KOPT-K1 (cell line): Measurements from ENCODE around the gene ERC1.

ENCODE experiments used
- H3K27ac ChIP-seq: fragments of 200-600 bp; sonication (generic); 2 replicates; pipeline ENCODE4 v1.5.1; 2016; ENCODE audit warnings: antibody characterized with exemption, mild to moderate bottlenecking, low read depth, low read length; ENCODE audit not compliant: poor library complexity, severe bottlenecking
- H3K36me3 ChIP-seq: fragments of 200-600 bp; sonication (generic); 2 replicates; pipeline ENCODE4 v1.5.1; 2017; ENCODE audit warnings: antibody characterized with exemption, mild to moderate bottlenecking, low read length, moderate library complexity; ENCODE audit not compliant: insufficient read depth
- H3K9me3 ChIP-seq: fragments of 200-600 bp; sonication (generic); 2 replicates; pipeline ENCODE4 v1.5.1; 2017; ENCODE audit warnings: antibody characterized with exemption, low read length, mild to moderate bottlenecking; ENCODE audit not compliant: insufficient read depth, poor library complexity, severe bottlenecking

Gene ERC1

GRCh38 chr12:1518591-1519516 lies 527.8 kb downstream of the ERC1 start:
- Histone ChIP-seq H3K27ac (no peak overlapping the region), H3K9me3 (peaks cover 18% of the 10 kb centered on the region), H3K36me3 (no peaks in the 10 kb centered on the region)

- Histone ChIP-seq H3K36me3 (no peaks in the 10 kb centered on the region), H3K27ac (no peak overlapping the region), H3K9me3 (peaks cover 14% of the 10 kb centered on the region)
Observed at GRCh38 chr12:1519642-1520041, 528.6 kb downstream of the ERC1 start.

DNA sequence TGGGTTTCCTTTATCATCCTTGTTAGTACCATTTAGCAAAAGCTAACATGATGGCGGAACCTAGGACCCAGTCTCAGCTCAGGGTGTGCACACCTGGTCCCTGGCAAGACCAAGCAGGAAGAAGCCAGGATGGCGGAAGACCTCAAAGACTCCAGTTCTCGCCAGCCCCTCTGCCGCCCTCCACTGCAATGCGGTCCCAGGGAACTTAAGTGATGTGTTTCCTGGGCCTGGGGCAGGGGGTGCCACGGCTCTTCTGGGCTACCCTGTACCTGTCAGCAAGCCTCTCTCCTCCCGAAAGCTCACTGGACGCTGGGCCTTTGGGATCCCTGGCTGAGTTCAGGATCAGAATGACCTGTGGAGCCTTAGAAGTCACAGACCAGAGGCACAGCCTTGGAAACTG lies 532.0 kb downstream of the ERC1 start:
- H3K27ac ChIP-seq = no peak overlapping the region
- H3K36me3 ChIP-seq = no peaks in the 10 kb centered on the region
- no peaks in the 10 kb centered on the region for H3K9me3 ChIP-seq

GRCh38 chr12:1523558-1524050 lies 532.6 kb downstream of the ERC1 start:
- Histone ChIP-seq H3K9me3 (no peaks in the 10 kb centered on the region), H3K27ac (no peak overlapping the region), H3K36me3 (no peaks in the 10 kb centered on the region)

DNA sequence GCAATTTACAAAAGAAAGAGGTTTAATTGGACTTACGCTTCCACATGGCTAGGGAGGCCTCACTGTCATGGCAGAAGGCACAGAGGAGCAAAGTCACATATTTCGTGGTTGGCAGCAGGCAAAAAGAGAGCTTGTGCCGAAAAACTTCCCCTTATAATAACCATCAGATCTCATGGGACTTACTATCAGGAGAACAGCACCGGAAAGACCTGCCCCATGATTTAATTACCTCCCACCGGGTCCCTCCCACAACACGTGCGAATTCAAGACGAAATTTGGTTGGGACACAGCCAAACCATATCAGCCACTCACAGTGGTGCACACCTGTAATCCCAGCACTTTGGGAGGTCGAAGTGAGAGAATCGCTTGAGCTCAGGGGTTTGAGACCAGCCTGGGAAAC lies 534.8 kb downstream of the ERC1 start:
- H3K27ac ChIP-seq = no peak overlapping the region
- H3K36me3 ChIP-seq = no peaks in the 10 kb centered on the region
- no peaks in the 10 kb centered on the region for H3K9me3 ChIP-seq

- no peaks in the 10 kb centered on the region for H3K36me3 ChIP-seq
- H3K27ac ChIP-seq = no peak overlapping the region
- no peaks in the 10 kb centered on the region for H3K9me3 ChIP-seq
Observed at GRCh38 chr12:1527789-1528188, 536.8 kb downstream of the ERC1 start.

GRCh38 chr12:1528791-1529190 lies 537.8 kb downstream of the ERC1 start:
- H3K36me3 ChIP-seq = no peaks in the 10 kb centered on the region
- no peak overlapping the region for H3K27ac ChIP-seq
- H3K9me3 ChIP-seq = no peaks in the 10 kb centered on the region

DNA sequence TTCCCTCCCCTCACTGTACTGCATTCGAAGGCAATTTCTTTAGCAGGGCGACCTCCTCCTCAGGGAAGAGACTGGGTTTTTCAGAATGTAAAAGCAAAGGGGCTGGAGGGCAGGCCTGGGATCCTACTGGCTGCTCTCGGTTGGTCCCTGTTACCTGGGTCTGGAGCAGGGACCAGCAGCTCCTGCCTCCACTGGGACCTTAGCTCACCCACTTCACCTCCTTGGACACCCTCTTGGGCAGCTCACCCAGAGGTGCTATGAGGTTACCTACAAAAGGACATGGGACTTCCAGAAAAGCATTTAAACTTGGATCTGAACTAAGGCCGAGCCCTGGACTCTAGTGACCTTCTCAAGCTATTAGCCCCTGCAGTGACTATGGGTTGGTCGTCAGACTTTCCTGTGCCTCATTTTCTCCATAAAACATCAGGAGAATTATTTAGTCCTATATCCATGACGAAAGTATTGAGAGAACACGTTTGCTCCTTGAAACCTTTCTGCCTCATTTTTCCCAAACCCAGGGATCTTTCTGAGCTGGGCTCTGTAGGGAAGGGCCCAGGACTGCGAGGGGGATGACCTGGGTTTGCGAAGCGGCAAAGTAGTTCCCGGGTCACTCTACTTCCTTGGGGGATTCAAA lies 538.3 kb downstream of the ERC1 start:
- H3K36me3 ChIP-seq = no peaks in the 10 kb centered on the region
- no peaks in the 10 kb centered on the region for H3K9me3 ChIP-seq
- H3K27ac ChIP-seq = no peak overlapping the region

- H3K36me3 ChIP-seq = no peaks in the 10 kb centered on the region
- H3K27ac ChIP-seq = no peak overlapping the region
- no peaks in the 10 kb centered on the region for H3K9me3 ChIP-seq
Observed at GRCh38 chr12:1529862-1530591, 539.0 kb downstream of the ERC1 start.

DNA sequence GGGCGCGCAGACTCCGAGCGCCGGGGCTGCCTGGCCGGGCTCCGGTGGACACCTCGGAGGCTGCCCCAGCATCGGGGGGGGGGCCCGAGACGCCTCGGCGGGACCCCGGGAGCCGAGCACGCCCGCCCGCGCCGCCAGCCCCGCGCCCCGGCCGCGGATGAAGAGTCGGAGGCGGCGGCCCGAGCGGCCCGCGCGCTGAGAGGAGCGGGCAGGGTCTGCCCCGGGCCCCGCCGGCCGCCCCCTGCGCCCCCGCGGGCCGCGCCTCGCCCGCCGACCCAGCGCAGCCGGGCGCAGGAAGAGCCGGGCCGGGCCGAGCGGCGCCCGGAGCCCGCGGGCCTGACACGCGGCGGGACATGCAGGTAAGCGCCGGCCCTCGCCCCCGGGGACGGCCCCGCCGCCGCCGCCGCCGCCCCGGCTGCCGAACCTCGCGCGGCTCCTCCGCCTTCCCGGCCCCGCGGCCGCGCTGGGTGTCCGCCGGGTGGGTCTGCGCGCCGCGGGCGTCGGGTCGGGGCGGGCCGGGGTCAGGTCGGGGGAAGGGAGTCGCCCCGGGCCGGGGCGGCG lies 539.6 kb downstream of the ERC1 start:
- Histone ChIP-seq H3K9me3 (no peaks in the 10 kb centered on the region), H3K36me3 (no peaks in the 10 kb centered on the region), H3K27ac (no peak overlapping the region)

DNA sequence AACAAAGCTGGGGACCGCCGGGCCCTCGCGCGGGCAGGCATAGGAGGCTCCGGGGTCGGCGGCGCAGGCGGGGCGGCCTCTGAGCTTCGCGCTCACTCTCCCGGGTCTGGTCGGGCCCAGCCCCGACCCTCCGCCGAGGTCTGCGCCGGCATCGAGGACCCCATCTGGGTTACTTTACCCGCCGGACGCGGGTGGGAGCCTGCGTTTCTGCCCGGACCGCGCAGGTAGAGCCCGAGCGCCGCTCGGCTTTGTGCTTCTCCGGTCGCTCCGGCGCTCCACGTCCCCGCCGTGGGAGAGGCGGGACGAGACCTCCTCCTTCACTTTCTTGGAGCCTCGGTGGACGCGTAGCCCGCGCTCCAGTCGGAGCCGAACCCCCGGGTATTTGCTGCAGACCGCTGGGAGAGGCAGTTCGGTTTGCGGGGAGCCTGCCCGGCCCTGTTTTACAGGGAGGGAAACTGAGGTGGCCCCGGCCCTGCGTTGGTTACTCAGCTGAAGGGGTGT lies 540.2 kb downstream of the ERC1 start:
- Histone ChIP-seq H3K9me3 (no peaks in the 10 kb centered on the region), H3K36me3 (no peaks in the 10 kb centered on the region), H3K27ac (no peak overlapping the region)

DNA sequence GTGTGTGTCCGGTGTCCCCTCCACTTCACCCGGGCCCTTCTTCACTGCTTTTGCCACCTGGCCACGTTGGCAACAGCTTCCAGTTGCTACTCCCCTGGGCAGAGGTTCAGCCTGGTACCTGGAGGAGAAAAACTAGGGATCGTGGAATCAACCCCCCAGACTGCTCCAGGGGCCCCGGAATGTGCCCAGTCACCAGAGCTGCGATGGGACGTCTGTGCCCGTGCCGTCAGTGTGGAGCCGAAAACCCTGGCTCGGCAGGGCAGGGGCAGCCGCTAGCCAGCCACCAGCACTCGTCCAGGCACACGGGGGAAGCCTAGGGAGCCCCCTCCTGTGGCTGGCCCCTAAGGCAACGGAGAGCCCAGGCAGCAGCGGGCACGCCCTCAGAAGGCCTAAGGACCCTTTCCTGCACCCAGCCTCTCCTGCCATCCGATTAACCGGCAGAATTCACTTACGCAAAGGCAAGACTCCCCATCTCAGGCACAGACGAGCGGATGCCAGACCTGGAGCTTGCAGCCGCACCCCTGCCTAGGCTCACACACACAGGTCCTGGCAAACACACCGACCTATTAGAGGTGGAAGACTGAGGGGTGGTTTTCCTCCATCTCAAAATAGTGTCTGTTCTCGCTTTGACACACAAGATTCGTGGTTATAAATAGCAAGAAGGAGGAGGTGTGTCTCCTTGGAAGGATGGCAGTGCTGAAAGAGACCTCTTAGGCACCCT lies 540.8 kb downstream of the ERC1 start:
- H3K9me3 ChIP-seq = no peaks in the 10 kb centered on the region
- H3K27ac ChIP-seq = no peak overlapping the region
- no peaks in the 10 kb centered on the region for H3K36me3 ChIP-seq

- H3K36me3 ChIP-seq = no peaks in the 10 kb centered on the region
- H3K27ac ChIP-seq = no peak overlapping the region
- H3K9me3 ChIP-seq = no peaks in the 10 kb centered on the region
Observed at GRCh38 chr12:1532375-1533165, 541.5 kb downstream of the ERC1 start.

- Histone ChIP-seq H3K27ac (no peak overlapping the region), H3K9me3 (no peaks in the 10 kb centered on the region), H3K36me3 (no peaks in the 10 kb centered on the region)
Observed at GRCh38 chr12:1533205-1533601, 542.2 kb downstream of the ERC1 start.
